ENCODE measurements around the gene BPGM.

BPGM gene

DNA sequence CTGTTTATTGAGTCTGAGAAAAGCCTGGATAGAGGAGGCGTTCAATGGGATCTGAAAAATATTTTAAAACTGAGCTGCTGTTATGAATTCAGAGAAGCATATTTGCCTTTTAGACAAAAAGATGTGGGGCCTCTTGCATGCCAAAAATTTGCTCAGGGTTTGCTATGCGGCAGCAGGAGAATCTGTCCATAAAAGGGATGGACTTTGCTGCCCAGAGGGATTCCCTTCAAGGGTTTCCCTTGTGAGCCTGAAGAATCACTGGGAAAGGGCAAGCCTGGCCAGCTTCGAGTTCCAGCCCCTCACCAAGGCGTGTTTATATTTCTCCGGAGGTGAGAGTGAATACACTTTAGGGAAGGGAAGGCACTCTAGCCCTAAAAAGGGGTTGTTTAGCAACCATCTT, 77.2 kb downstream of the BPGM start:
- DNase-seq: no peak

DNA sequence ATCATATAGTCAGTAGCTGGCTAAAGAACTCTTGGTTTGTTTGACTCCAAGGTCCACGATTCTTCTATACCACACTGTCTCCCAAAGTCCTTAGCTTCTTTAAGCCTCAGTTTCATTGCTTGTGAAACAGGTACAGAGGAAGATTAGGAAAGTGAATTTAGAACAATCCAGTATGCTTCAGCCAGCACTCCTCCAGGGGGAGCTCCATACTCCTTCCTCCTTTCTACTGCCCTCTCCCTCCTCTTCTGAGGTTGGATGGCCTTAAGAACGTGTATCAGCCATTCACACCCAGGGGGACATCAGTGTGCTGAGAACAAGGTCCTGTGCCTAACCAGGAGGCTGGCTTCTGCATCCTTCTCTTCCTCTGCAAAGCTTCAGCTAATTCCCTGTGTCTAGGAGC, 78.0 kb downstream of the BPGM start:
- no peak for DNase-seq

DNA sequence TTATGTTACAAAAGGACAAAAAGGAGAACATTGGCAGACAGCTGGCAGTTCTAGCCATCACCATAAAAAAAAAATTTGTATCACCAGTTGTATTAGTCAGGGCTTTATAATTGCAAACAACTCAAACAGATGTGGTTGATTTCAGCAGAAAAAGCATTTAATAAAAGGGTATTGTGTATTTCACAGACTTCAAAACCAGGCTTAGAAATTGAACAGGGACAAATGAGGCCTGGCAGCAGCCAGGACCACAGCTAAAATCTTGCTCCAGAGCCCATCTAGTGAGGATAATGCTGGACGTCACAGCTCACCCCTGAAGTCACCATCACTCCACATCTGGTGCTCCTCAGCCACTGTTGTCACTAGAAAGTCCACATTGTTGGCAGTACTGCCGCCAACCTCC, 79.9 kb downstream of the BPGM start:
- DNase-seq: no peak

DNA sequence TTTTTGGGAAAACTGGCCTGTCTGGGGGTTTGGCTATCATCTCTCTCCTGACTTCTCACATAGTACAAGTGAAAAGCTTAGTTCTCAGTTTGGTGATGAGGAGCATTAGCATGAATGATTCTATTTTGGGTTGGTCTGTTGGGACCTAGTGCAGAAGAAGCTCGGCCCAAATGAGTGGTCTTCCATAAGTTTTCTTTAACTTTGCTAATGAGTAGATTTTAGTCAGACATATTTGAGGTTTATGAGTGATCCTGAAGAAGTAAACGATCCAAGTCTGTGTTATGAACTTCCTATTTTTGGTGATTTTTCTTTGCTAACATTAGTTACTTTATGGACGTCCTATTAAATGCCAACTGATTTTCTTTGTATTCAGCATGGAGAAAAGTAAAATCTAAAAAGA, 81.1 kb downstream of the BPGM start:
- no peak for DNase-seq
